ENCODE data around the gene NAIF1. TPM values are rescaled to one million over a fixed set of nuclear protein-coding genes. Genes with fewer than 3 reads are reported as not detected.

Gene NAIF1
- total RNA-seq, 4 donors from 2014 or later: 3.8 to 27.4 (median 10.6) TPM

DNA sequence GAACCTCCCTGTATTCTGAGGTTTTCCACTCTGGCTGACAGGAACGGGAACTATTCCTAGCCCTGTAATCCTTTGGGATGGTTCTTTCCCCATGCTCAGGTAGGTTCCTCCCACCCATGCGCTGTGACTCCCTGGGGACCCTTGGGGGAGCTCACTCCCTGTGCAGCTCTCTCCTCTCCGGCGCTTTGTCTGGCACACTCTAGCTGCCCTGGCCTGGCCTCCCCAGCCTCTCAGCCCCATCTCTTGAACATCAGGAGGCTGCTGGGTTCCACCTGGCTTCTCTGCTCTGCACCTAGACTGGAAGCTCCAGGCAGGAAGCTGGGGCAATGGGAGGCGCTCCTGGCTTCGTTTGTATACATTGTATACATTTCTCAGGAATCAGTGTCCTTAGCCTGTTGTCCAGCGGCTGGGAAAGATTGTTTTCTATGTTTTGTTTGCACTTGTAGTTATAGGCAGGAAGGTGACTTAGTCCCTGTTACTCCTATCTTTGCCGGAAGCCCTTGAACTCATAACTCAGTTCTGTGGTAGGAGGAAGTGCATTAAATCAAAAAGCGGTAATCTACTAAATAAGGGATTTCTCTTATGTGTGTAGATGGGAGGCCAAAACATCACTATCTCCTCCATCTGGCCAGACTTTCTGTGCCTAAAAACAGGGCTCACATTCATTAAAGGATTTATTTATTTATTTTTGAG is 21.3 kb upstream of the NAIF1 start:
- no peak for TF ChIP-seq POLR2A (IDR thresholded peaks at IDR 0.05)
- TF ChIP-seq, protein P1, sequence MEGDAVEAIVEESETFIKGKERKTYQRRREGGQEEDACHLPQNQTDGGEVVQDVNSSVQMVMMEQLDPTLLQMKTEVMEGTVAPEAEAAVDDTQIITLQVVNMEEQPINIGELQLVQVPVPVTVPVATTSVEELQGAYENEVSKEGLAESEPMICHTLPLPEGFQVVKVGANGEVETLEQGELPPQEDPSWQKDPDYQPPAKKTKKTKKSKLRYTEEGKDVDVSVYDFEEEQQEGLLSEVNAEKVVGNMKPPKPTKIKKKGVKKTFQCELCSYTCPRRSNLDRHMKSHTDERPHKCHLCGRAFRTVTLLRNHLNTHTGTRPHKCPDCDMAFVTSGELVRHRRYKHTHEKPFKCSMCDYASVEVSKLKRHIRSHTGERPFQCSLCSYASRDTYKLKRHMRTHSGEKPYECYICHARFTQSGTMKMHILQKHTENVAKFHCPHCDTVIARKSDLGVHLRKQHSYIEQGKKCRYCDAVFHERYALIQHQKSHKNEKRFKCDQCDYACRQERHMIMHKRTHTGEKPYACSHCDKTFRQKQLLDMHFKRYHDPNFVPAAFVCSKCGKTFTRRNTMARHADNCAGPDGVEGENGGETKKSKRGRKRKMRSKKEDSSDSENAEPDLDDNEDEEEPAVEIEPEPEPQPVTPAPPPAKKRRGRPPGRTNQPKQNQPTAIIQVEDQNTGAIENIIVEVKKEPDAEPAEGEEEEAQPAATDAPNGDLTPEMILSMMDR (IDR thresholded peaks at IDR 0.05): no peak
- Histone ChIP-seq H3K36me3 (no peaks in the 10 kb centered on the region), H3K4me1 (peaks cover 20 to 26% of the 10 kb centered on the region in 2 donors), H3K4me3 (no peak overlapping the region), H3K9me3 (no peaks in the 10 kb centered on the region), H3K27me3 (no peaks in the 10 kb centered on the region), H3K27ac (peak overlapping the region; percentile 26 to 47)
- intact Hi-C loops (cut with DNase I; ENCODE audit: low total_unique reads): no loop called here
- DNase-seq: no peak

DNA sequence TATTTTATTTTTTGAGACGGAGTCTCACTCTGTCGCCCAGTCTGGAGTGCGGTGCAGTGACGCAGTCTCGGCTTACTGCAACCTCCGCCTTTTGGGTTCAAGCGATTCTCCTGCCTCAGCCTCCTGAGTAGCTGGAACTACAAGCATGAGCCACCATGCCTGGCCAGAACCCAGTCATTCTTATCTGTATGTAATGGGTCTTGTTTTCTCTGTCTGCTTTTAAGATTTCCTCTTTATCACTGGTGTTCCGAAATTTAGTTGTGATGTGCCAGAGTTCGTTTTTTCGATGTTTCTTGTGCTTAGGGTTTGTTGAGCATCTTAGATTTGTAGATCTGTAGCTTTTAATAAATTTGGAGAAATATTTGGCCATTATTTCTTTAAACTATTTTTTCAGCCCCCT is 20.1 kb upstream of the NAIF1 start:
- H3K4me1 ChIP-seq: peaks cover 8 to 21% of the 10 kb centered on the region in 2 donors
- no peak for DNase-seq
- H3K27ac ChIP-seq: no peak overlapping the region
- intact Hi-C loops (cut with DNase I; ENCODE audit: low total_unique reads): no loop called here
- no peaks in the 10 kb centered on the region for H3K9me3 ChIP-seq
- H3K4me3 ChIP-seq: no peak overlapping the region
- H3K36me3 ChIP-seq: no peaks in the 10 kb centered on the region
- TF ChIP-seq POLR2A (IDR thresholded peaks at IDR 0.05): no peak
- TF ChIP-seq, protein P1 (IDR thresholded peaks at IDR 0.05): no peak
- H3K27me3 ChIP-seq: no peaks in the 10 kb centered on the region

DNA sequence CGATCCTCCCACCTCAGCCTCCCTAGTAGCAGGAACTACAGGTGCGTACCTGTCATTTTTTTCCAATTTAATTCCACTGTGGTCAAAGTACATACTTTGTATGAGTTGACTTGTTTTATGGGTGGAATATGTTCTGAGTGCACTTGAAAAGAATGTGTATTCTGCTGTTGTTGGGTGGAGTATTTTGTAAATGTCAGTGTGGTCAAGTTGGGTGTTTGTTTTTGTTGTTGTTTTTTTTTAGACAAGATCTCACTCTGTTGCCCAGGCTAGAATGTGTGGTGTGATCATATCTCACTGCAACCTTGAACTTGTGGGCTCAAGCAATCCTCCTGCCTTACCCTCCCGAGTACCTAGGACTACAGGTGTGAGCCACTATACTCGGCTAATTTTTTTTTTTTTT is 18.8 kb upstream of the NAIF1 start:
- Histone ChIP-seq H3K4me3 (no peak overlapping the region), H3K27ac (peak overlapping the region in 1 of 2 donors; percentile 2), H3K27me3 (no peaks in the 10 kb centered on the region), H3K36me3 (no peaks in the 10 kb centered on the region), H3K4me1 (peaks cover 0 to 22% of the 10 kb centered on the region in 2 donors), H3K9me3 (no peaks in the 10 kb centered on the region)
- DNase-seq: no peak
- TF ChIP-seq, protein P1 (IDR thresholded peaks at IDR 0.05): no peak
- no peak for TF ChIP-seq POLR2A (IDR thresholded peaks at IDR 0.05)
- intact Hi-C loops (cut with DNase I; ENCODE audit: low total_unique reads): no loop called here

DNA sequence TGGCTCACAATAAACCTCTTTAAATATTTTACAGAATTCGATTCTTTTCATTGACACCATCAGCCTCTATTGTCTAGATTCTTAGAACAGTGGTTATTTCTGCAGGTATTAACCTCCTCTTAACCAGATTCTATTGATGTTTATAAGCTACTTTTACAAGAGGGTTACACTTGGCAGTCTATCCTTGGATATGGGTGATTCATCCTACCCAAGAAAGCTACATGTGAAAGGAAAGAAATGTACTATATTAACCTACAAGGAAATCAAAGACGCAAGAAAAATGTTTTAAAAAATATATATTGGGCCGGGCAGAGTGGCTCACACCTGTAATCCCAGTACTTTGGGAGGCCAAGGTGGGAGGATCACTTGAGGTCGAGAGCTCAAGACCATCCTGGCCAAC is 17.6 kb upstream of the NAIF1 start:
- Histone ChIP-seq H3K4me3 (no peak overlapping the region), H3K9me3 (no peaks in the 10 kb centered on the region), H3K27ac (peak overlapping the region; percentile 98 to 99), H3K27me3 (no peaks in the 10 kb centered on the region), H3K4me1 (peaks cover 0 to 15% of the 10 kb centered on the region in 2 donors), H3K36me3 (no peaks in the 10 kb centered on the region)
- TF ChIP-seq POLR2A (IDR thresholded peaks at IDR 0.05): no peak
- TF ChIP-seq, protein P1 (IDR thresholded peaks at IDR 0.05): no peak
- DNase-seq: no peak
- intact Hi-C loops (cut with DNase I; ENCODE audit: low total_unique reads): no loop called here

DNA sequence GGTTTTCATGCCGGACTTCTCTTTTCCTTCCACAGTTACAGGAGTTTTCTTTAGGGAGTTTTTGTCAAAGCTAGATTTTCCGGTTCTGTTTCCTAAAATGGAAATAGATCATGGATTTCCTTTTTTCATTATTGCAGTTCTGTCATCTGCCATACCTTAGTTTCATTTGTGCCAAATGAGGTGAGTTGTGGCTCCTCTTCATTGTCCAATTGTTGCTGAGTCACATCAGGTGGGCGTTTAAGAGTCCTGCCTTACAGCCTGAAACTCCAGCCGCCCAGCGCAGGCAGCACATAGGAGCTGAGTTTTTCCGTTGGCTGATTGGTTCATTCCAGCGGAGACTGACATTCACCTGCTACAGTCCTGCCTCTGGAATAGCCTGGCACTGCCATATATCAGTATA is 15.0 kb upstream of the NAIF1 start:
- peaks cover 0 to 24% of the 10 kb centered on the region in 2 donors for H3K4me1 ChIP-seq
- peak overlapping the region; percentile 98 to 99 for H3K27ac ChIP-seq
- H3K9me3 ChIP-seq: no peaks in the 10 kb centered on the region
- no peak overlapping the region for H3K4me3 ChIP-seq
- DNase-seq: no peak
- no peaks in the 10 kb centered on the region for H3K27me3 ChIP-seq
- H3K36me3 ChIP-seq: no peaks in the 10 kb centered on the region
- intact Hi-C loops (cut with DNase I; ENCODE audit: low total_unique reads): no loop called here
- no peak for TF ChIP-seq POLR2A (IDR thresholded peaks at IDR 0.05)
- TF ChIP-seq, protein P1 (IDR thresholded peaks at IDR 0.05): no peak
